Upper lobe of left lung (tissue), 4 donors: ENCODE results near the gene CRY1.

Experiments
- CTCF ChIP-seq, 6 experiments: fragments of 450-650 bp in 4 of 6; fragments of 200-600 bp in 2 of 6; sonication (generic) in 2 of 6; IDR thresholded peaks; one replicate each; pipeline ENCODE4 v1.5.1; 2016 to 2019; ENCODE audit warnings: antibody characterized with exemption in 6 of 6
- POLR2A ChIP-seq, 4 donors: fragments of 450-650 bp; IDR thresholded peaks; one replicate each; pipeline ENCODE4 v1.5.1; 2016 to 2017; ENCODE audit warnings: antibody characterized with exemption in 4 of 4, mild to moderate bottlenecking in 2 of 4

GRCh38 chr12:106978035-106978800 lies 115.1 kb downstream of the CRY1 start:
- no peak for TF ChIP-seq CTCF (IDR thresholded peaks at IDR 0.05)
- no peak for TF ChIP-seq POLR2A (IDR thresholded peaks at IDR 0.05)
